Keratinocyte (primary cell): ENCODE data around the gene MDM2. TPM values are rescaled to one million over a fixed set of nuclear protein-coding genes. Genes with fewer than 3 reads are reported as not detected.

ENCODE experiments used
- DNase-seq: peaks from one replicate; pipeline ENCODE4 v3.0.0-alpha.2; 2011; ENCODE audit warnings: low read depth, missing footprints, low spot score
- FAIRE-seq: peaks from 2 replicates; lab custom pipeline; 2011; peaks lifted over from hg19 to GRCh38; lab: Jason Lieb, UNC
- H2AFZ ChIP-seq: 2 replicates; pipeline ENCODE4 v1.6.0; 2012; ENCODE audit warnings: low read length, control low read depth, inconsistent platforms; ENCODE audit not compliant: control insufficient read depth
- H3K27ac ChIP-seq: 2 replicates; pipeline ENCODE4 v1.5.1; 2011; ENCODE audit warnings: low read length; ENCODE audit not compliant: control insufficient read depth, insufficient read depth
- H3K27me3 ChIP-seq: 3 replicates; pipeline ENCODE4 v1.6.0; 2011; ENCODE audit warnings: low read length; ENCODE audit not compliant: control insufficient read depth, insufficient read depth; ENCODE audit errors: extremely low read depth
- H3K36me3 ChIP-seq, 2 experiments: 2 replicates in 1 of 2; 3 replicates in 1 of 2; pipeline ENCODE4 v1.5.1; 2011; ENCODE audit warnings: low read length in 2 of 2, mild to moderate bottlenecking in 1 of 2; ENCODE audit not compliant: control insufficient read depth in 2 of 2, insufficient read depth in 2 of 2; ENCODE audit errors: extremely low read depth in 1 of 2
- H3K4me1 ChIP-seq: 3 replicates; pipeline ENCODE4 v1.5.1; 2011; ENCODE audit warnings: low read length; ENCODE audit not compliant: control insufficient read depth, insufficient read depth; ENCODE audit errors: extremely low read depth
- H3K4me2 ChIP-seq: 3 replicates; pipeline ENCODE4 v1.6.0; 2011; ENCODE audit warnings: low read depth, low read length; ENCODE audit not compliant: control insufficient read depth, insufficient read depth; ENCODE audit errors: extremely low read depth
- H3K4me3 ChIP-seq, 3 experiments: fragments of 200-600 bp in 1 of 3; sonication (generic) in 1 of 3; 2 replicates in 2 of 3; 3 replicates in 1 of 3; pipeline ENCODE4 v1.5.1; 2011 to 2016; ENCODE audit warnings: low read length in 3 of 3, mild to moderate bottlenecking in 3 of 3, control low read depth in 2 of 3, inconsistent platforms in 1 of 3, low read depth in 1 of 3, mixed read lengths in 1 of 3, mixed run types in 1 of 3, moderate library complexity in 1 of 3; ENCODE audit not compliant: control insufficient read depth in 2 of 3, insufficient read depth in 2 of 3; ENCODE audit errors: extremely low read depth in 1 of 3
- H3K79me2 ChIP-seq: 2 replicates; pipeline ENCODE4 v1.6.0; 2012; ENCODE audit warnings: low read length; ENCODE audit not compliant: control insufficient read depth, insufficient read depth
- H3K9ac ChIP-seq: 3 replicates; pipeline ENCODE4 v1.6.0; 2011; ENCODE audit warnings: low read length; ENCODE audit not compliant: control insufficient read depth, insufficient read depth; ENCODE audit errors: extremely low read depth
- H3K9me1 ChIP-seq: 3 replicates; pipeline ENCODE4 v1.6.0; 2011; ENCODE audit warnings: low read length; ENCODE audit not compliant: control insufficient read depth, insufficient read depth; ENCODE audit errors: extremely low read depth
- H3K9me3 ChIP-seq: 2 replicates; pipeline ENCODE4 v1.5.1; 2012; ENCODE audit warnings: low read depth, low read length; ENCODE audit not compliant: control insufficient read depth
- H4K20me1 ChIP-seq: 3 replicates; pipeline ENCODE4 v1.6.0; 2011; ENCODE audit warnings: low read length; ENCODE audit not compliant: control insufficient read depth, insufficient read depth; ENCODE audit errors: extremely low read depth
- CTCF ChIP-seq, 3 experiments: IDR thresholded peaks in 1 of 3; conservative IDR thresholded peaks in 1 of 3; optimal IDR thresholded peaks in 1 of 3; 2 replicates in 2 of 3; 3 replicates in 1 of 3; pipeline versions ENCODE3 to v1.5.1; 2011; ENCODE audit warnings: low read length in 3 of 3, mild to moderate bottlenecking in 3 of 3, moderate library complexity in 2 of 3, control low read depth in 1 of 3, inconsistent platforms in 1 of 3; ENCODE audit not compliant: insufficient read depth in 2 of 3; ENCODE audit errors: extremely low read depth in 1 of 3
- EZH2 ChIP-seq: IDR thresholded peaks from one replicate; pipeline ENCODE4 v1.6.1; 2012; ENCODE audit warnings: inconsistent platforms, mild to moderate bottlenecking, low read length, moderate library complexity
- dilution Hi-C: fragments of 300-500 bp; cut with MboI; formaldehyde crosslinking; loops from one replicate; pipeline ENCODE4 v1.7.0; 2020; ENCODE audit warnings: low sequenced_read_pairs; ENCODE audit not compliant: extremely low pct_ligation_motif_present
- polyA plus RNA-seq, 5 experiments: library from polyadenylated mRNA; depleted of rRNA in 3 of 5; stranded (reverse) in 3 of 5; stranded (forward) in 1 of 5; unstranded in 1 of 5; fragments of >200 nt; gene quantifications; 1 replicate in 1 of 5; 2 replicates in 3 of 5; 3 replicates in 1 of 5; pipeline versions ENCODE4 v1.2.1 to v1.2.3, GENCODE V29; 2011 to 2012; ENCODE audit warnings: missing spikeins in 2 of 5, low read depth in 1 of 5, low replicate concordance in 1 of 5

The MDM2 gene
- polyA plus RNA-seq, 1 donor (not counting 4 experiments of a cell fraction or from before 2014, with no cell fraction given): 55.0 TPM

- H3K27ac ChIP-seq: no peak overlapping the region
These were observed 75.2 kb downstream of the MDM2 start for GRCh38 chr12:68883151-68883550.

GRCh38 chr12:68884251-68884650 lies 76.3 kb downstream of the MDM2 start:
- no peak overlapping the region for H3K4me3 ChIP-seq
- no peaks in the 10 kb centered on the region for H3K79me2 ChIP-seq
- TF ChIP-seq EZH2: no peak
- TF ChIP-seq CTCF (optimal IDR thresholded peaks at IDR 0.05 in 1 of 3, IDR thresholded peaks at IDR 0.05 in 1 of 3, conservative IDR thresholded peaks at IDR 0.05 in 1 of 3; ENCODE audit: extremely low read depth in 1 of 3, insufficient read depth in 2 of 3, low read length in 3 of 3): no peak
- H3K36me3 ChIP-seq: no peaks in the 10 kb centered on the region
- dilution Hi-C loops: no loop called here
- DNase-seq (no peak), FAIRE-seq (no peak)
- no peaks in the 10 kb centered on the region for H3K4me1 ChIP-seq
- H3K27me3 ChIP-seq: no peaks in the 10 kb centered on the region
- H4K20me1 ChIP-seq: no peaks in the 10 kb centered on the region
- H3K9ac ChIP-seq: no peak overlapping the region
- no peak overlapping the region for H2AFZ ChIP-seq
- no peaks in the 10 kb centered on the region for H3K9me3 ChIP-seq
- no peaks in the 10 kb centered on the region for H3K9me1 ChIP-seq
- H3K27ac ChIP-seq: no peak overlapping the region
- H3K4me2 ChIP-seq: no peak overlapping the region

More at GRCh38 chr12:68883151-68883550, 75.2 kb downstream of the MDM2 start:
- H3K36me3 ChIP-seq: no peaks in the 10 kb centered on the region
- dilution Hi-C loops: no loop called here
- no peak overlapping the region for H3K9ac ChIP-seq
- H2AFZ ChIP-seq: no peak overlapping the region
- no peak overlapping the region for H3K4me3 ChIP-seq
- no peak for DNase-seq
- no peaks in the 10 kb centered on the region for H3K4me1 ChIP-seq
- H3K9me3 ChIP-seq: no peaks in the 10 kb centered on the region
- TF ChIP-seq CTCF (optimal IDR thresholded peaks at IDR 0.05 in 1 of 3, IDR thresholded peaks at IDR 0.05 in 1 of 3, conservative IDR thresholded peaks at IDR 0.05 in 1 of 3; ENCODE audit: extremely low read depth in 1 of 3, insufficient read depth in 2 of 3, low read length in 3 of 3) (no peak), EZH2 (no peak)
- no peaks in the 10 kb centered on the region for H3K9me1 ChIP-seq
- H3K27me3 ChIP-seq: no peaks in the 10 kb centered on the region
- FAIRE-seq: no peak
- no peaks in the 10 kb centered on the region for H3K79me2 ChIP-seq
- H4K20me1 ChIP-seq: no peaks in the 10 kb centered on the region
- H3K4me2 ChIP-seq: no peak overlapping the region
